A172 (cell line): ENCODE data around the gene ARHGAP26. TPM values are rescaled to one million over a fixed set of nuclear protein-coding genes. Genes with fewer than 3 reads are reported as not detected.

ENCODE experiments used
- DNase-seq: peaks from one replicate; pipeline ENCODE4 v3.0.0-alpha.2; 2015; ENCODE audit warnings: low spot score
- total RNA-seq: library from RNA; depleted of rRNA; stranded (reverse); fragments of >200 nt; shearing (Covaris generic); gene quantifications from 2 replicates; pipeline ENCODE4 v1.2.3, GENCODE V29; 2014

Gene ARHGAP26
- total RNA-seq, 1 experiment from 2014 or later, result 1.6 TPM

GRCh38 chr5:143013176-143013891 is 243.2 kb downstream of the ARHGAP26 start:
- DNase-seq, result no peak

DNA sequence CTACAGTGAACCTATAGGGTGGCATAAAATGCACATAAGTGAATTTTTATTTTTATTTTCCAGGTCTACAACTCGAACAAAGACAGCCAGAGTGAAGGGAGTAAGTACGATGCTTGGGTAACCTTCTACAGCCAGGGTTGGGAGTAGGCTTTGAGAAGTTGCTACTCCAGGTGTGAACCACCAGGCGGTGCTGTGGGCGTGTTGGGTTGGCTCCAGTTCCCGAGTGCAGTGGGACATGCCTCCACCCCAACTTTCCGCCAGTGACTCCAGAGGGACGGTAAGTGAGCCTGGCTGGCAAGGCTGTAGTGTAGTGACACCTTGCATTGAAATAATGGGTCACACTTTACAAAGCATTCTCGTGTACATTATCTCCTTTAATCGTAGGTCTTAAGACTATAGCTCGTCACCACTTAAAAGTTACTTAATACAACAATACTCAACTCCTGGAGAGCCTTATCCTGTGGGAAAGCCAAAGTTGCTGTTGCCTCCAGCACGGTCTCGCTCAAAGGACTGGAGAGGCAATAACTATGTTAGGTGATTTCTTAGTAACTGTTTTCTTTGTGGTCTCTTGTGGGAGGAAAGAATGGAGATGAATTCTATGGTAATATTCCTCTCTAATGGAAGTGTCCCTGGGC is 244.0 kb downstream of the ARHGAP26 start:
- peak; percentile 27 for DNase-seq

DNA sequence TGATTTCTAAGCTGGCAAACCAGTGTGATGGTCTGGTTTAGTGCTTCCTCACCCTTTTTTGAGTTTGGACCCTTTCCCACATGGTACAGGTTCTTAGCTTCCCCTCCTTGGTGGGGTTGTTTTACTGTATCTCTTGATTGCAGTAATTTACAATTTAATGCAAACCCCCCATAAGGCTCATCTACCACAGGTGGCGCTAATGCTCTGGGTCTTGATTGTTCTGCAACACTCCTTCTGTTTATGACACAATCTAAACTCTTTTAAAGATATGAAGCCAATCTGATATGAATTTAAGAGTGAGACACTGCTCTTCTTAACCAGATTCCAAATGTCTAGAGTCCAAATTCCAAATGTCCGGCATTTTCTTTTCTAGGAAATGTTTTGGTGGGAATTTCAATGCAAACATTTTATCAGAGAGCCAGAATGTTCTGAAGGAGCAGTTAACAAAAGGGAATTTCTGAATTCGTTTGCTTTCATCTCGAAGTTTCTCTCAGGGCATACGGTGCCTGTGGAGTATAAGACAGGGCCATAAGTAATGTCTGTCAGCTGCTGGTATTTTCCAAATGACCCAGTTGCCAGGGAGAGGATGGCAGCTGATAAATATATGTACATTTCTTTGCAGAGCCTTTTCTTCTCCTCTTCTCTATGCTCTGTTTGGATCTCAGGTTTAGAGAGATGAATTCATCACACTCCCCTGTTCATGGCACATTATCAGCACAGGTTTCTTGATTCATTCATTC is 246.8 kb downstream of the ARHGAP26 start:
- DNase-seq, result peak; percentile 64

- DNase-seq, result no peak
Observed at GRCh38 chr5:143017541-143017940, 247.4 kb downstream of the ARHGAP26 start.

- no peak for DNase-seq
Observed at GRCh38 chr5:143017992-143018391, 247.8 kb downstream of the ARHGAP26 start.

- no peak for DNase-seq
Observed at GRCh38 chr5:143019157-143019556, 249.0 kb downstream of the ARHGAP26 start.

GRCh38 chr5:143019614-143020515 is 249.7 kb downstream of the ARHGAP26 start:
- no peak for DNase-seq

DNA sequence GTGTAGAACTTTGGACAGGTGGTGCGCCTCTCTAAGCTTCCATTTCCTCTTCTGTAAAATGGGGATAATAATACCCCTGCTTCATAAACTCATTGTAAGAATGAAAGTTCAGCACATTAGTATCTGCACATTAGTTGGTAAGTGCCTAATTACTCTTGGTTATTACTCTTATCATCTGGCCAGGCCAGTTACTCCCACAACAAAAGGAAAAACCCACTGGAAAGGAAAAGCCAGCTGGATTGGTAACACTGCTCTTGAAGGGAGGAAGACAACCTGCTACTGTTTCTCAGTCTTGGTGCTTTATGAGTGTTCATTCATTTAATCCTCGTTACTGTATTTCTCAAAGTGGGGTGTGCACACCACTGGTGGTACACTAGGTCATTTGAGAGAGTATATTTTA is 251.4 kb downstream of the ARHGAP26 start:
- DNase-seq, result no peak

DNA sequence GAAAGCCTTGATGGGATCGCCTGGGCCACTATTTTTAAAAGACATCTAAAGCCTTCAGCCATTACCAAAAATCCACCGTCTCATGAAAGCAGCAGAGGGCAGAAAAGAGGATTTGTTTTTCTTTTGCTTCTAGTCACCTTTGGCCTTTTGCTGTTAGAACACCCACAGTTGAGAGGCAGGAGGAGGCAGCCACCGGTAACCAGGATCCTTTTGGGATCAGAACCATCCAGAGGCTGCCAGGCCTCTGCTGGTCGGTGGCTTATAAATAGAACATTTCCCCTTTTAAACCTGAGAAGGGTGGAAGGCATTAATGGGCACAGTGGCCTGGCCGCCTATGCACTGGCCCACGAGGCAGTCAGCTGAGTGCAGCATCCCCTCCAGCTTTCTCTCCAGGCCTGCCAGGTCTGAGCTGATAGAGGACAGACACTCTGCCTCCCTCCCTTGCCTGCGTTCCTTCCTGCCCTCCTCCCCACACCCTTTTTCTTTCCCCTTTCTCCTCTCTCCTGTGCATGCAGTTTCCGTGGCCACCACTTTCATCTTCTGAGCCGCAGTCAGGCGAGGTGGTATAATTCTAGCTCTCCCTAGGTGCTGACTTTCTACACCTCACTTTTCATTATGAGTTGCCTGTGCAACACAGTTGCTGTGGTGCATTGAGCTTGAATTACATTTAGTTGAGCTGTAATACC is 253.4 kb downstream of the ARHGAP26 start:
- no peak for DNase-seq

GRCh38 chr5:143024228-143024920 is 254.2 kb downstream of the ARHGAP26 start:
- DNase-seq, result no peak

DNA sequence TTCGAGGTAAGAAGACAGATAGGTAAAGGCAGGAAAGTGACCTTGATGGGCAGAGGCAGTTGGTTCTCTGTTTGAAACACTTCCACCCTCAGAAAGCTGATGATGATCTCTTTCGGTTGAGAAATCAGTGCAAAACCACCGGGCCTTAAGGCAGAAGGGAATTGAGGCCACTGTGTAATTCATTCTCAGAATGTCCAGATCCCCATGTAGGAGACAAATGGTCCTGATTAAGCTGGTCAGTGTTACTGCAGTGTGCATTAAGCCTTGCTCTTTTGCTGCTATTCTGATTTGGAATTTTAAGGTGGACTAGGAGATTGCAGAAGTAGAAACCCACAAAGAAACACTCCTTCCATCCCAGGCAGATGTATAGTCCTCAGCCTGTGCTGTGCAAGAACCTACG is 255.2 kb downstream of the ARHGAP26 start:
- no peak for DNase-seq

DNA sequence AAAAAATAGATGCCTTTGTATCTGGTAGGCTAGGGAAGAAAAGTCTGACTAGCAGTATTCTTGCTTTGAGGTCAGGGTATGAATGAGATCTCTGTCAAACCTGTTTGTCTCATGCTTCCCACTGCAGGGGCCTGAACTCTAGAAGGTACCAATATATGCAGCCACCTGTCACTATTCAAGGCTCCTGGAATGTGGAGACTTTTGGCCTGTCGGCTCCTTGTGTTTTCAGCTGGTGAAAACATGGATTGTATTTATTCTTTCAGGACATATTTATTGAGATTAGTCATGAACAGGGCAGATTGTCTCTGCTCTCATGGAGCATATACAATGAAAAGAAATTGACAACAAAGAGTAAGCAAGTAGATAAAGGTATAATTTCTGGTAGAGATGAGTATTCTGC is 255.8 kb downstream of the ARHGAP26 start:
- DNase-seq, result no peak

DNA sequence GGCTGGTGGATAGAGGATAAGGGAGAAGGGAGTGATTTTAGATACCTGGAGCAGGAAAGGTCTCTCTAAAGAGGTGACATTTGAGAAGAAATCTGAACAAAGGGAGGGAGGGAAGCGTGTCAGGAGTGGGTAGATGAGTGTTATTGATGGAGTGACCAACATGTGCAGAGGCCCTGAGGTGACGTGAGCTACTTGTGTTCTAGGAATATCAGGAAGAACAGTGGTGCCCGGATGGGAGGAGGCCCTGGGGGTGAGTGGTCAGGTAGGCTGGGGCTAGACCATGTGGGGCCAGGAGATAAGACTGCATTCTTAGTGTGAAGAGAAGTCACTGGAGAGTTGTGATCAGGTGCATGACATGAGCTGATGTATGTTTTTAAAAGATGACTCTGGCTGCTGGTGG is 256.2 kb downstream of the ARHGAP26 start:
- DNase-seq, result no peak

DNA sequence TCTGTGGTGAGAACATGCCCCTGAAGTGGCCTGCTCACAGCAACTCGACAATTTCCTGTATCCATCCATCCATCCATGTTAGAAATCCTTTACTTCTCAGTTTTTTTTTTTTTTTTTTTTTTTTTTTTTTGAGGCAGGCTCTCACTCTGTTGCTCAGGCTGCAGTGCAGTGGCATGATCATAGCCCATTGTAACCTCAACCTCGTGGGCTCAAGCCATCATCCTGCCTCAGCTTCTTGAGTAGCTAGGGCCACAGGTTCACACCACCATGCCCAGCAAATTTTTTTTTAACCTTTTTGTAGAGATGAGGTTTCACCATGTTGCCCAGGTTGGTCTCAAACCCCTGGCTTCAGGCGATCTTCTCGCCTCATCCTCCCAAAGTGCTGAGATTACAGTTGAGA is 259.1 kb downstream of the ARHGAP26 start:
- DNase-seq, result no peak

GRCh38 chr5:143030349-143030748 is 260.2 kb downstream of the ARHGAP26 start:
- DNase-seq, result no peak

- no peak for DNase-seq
Observed at GRCh38 chr5:143031781-143032580, 261.8 kb downstream of the ARHGAP26 start.

- no peak for DNase-seq
Observed at GRCh38 chr5:143032581-143032836, 262.3 kb downstream of the ARHGAP26 start.

GRCh38 chr5:143033535-143034250 is 263.5 kb downstream of the ARHGAP26 start:
- peak; percentile 97 for DNase-seq

DNA sequence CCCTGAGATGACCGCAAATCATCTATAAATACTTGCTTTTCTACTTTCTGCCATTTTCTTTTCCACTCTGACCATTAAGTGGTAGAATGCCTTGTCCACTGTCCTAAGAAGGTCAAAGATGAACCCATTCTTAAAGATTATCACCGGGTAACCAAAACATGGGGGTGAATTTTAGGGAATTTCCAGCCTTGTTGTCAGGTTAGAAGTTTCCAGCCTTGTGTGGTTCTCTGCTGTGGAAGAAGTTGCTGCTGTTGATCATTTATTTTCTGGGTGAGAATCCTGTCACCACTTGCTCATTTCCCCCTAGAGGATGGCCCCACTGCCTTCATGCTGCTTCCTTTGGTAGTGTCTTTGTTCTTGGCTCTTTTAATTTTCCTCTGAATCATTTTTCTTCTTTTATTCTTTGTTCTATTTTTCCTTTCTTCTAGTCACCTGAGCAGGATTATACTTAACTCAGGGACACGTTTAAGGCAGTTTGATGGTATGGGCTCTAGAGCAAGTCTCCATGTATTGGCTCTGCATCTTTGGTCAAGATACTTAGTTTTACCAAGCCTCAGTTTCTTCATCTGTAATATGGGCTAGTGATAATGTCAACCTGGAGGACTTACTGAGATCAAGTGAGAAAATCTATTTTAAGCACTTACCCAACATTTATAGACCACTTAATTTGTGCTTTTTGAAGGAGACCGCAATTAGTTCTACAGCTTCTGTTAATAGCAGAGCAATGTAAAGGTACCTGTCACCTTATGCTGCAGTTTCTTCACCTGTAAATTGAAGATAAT is 266.2 kb downstream of the ARHGAP26 start:
- DNase-seq, result no peak
